ENCODE data around the gene RAB4A. TPM values are rescaled to one million over a fixed set of nuclear protein-coding genes. Genes with fewer than 3 reads are reported as not detected.

RAB4A gene
- total RNA-seq, 1 donor: 20.9 TPM

DNA sequence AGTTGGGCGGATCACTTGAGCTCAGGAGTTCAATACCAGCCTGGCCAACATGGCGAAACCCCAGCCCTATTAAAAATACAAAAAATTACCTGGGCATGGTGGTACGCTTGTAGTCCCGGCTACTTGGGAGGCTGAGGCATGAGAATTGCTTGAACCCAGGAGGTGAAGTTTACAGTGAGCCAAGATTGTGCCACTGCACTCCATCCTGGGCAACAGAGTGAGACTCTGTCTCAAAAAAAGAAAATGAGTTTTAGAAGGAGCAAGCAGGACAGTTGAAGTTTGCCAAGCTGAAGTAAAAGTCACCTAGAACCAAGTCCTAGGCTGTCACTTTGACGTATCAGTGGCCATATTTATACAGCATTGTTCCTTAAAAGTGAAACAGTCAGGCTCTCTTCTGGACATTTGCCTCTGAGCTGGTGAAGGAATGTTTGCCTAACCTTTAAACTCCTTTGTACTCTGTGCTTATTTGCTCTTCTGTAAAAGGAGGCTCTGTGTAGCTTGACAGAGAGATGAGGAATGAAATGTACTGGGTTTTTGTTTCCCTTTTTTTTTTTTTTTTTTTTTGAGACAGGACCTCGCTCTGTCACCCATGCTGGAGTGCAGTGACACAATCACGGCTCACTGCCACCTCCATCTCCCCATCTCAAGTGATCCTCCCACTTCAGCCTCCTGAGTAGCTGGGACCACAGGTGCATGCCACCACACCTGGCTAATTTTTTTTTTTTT, 2.8 kb downstream of the RAB4A start:
- H3K27me3 ChIP-seq (ENCODE audit: insufficient read depth, low read length): no peaks in the 10 kb centered on the region
- no peak overlapping the region for H3K4me3 ChIP-seq (ENCODE audit: low read length)
- H3K9me3 ChIP-seq (ENCODE audit: low read depth, low read length): no peaks in the 10 kb centered on the region
- peaks cover 54% of the 10 kb centered on the region for H3K4me1 ChIP-seq (ENCODE audit: insufficient read depth, low read length)

DNA sequence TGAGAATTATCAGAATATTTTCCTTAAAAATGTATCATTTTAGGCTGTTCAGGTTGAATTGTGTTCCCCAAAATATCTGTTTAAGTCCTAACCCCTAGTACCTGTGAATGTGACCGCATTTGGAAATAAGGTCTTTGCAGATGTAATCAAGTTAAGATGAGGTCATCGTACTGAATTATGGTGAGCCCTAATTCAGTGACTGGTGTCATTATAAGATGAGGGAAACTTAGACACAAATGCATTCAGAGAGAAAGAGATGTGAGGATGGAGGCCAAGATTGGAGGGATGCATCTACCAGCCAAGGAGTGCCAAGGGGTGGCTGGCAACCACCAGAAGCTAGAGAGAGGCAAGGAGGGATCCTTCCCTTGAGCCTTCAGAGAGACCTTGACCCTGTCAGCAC, 4.1 kb downstream of the RAB4A start:
- H3K4me1 ChIP-seq (ENCODE audit: insufficient read depth, low read length): peaks cover 55% of the 10 kb centered on the region
- H3K9me3 ChIP-seq (ENCODE audit: low read depth, low read length): no peaks in the 10 kb centered on the region

GRCh38 chr1:229278120-229278741, 7.3 kb downstream of the RAB4A start:
- Histone ChIP-seq H3K4me3 (ENCODE audit: low read length) (no peak overlapping the region), H3K9me3 (ENCODE audit: low read depth, low read length) (no peaks in the 10 kb centered on the region), H3K4me1 (ENCODE audit: insufficient read depth, low read length) (peaks cover 37% of the 10 kb centered on the region), H3K27me3 (ENCODE audit: insufficient read depth, low read length) (no peaks in the 10 kb centered on the region)

More for the DNA sequence above, 4.1 kb downstream of the RAB4A start:
- Histone ChIP-seq H3K4me3 (ENCODE audit: low read length) (no peak overlapping the region), H3K27me3 (ENCODE audit: insufficient read depth, low read length) (no peaks in the 10 kb centered on the region)

- no peaks in the 10 kb centered on the region for H3K27me3 ChIP-seq (ENCODE audit: insufficient read depth, low read length)
- H3K4me3 ChIP-seq (ENCODE audit: low read length): no peak overlapping the region
- no peaks in the 10 kb centered on the region for H3K9me3 ChIP-seq (ENCODE audit: low read depth, low read length)
- H3K4me1 ChIP-seq (ENCODE audit: insufficient read depth, low read length): peaks cover 27% of the 10 kb centered on the region
These were observed 8.3 kb downstream of the RAB4A start for GRCh38 chr1:229279242-229279641.

- peaks cover 21% of the 10 kb centered on the region for H3K4me1 ChIP-seq (ENCODE audit: insufficient read depth, low read length)
- H3K9me3 ChIP-seq (ENCODE audit: low read depth, low read length): no peaks in the 10 kb centered on the region
- no peak overlapping the region for H3K4me3 ChIP-seq (ENCODE audit: low read length)
- no peaks in the 10 kb centered on the region for H3K27me3 ChIP-seq (ENCODE audit: insufficient read depth, low read length)
These were observed 9.3 kb downstream of the RAB4A start for GRCh38 chr1:229280037-229280828.

GRCh38 chr1:229280921-229281320, 10.0 kb downstream of the RAB4A start:
- no peak overlapping the region for H3K4me3 ChIP-seq (ENCODE audit: low read length)
- H3K27me3 ChIP-seq (ENCODE audit: insufficient read depth, low read length): no peaks in the 10 kb centered on the region
- H3K9me3 ChIP-seq (ENCODE audit: low read depth, low read length): no peaks in the 10 kb centered on the region
- peaks cover 18% of the 10 kb centered on the region for H3K4me1 ChIP-seq (ENCODE audit: insufficient read depth, low read length)

DNA sequence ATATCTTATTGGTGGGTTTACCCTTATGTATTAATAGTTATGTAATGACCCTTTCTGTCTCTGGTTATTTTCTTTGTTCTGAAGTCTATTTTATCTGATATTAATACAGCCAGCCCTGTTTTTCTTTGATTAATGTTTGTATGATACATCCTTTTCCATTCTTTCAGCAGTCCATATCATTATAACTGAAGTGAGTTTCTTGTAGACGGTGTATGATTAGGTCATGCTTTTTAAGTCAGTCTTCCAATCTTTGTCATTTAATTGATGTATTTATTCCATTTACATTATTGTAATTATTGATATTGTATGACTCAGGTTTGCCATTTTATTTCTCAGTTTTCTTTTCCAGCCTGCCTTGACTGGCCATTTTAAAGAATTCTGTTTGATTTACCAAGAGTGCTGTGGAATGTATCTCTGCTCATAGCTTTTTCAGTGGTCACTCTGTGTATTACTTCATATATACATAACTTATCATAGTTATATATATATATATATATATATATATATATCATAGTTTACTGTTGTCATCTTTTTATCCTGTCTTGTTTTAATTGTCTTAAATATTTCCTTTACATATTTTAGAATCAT, 10.5 kb downstream of the RAB4A start:
- Histone ChIP-seq H3K9me3 (ENCODE audit: low read depth, low read length) (no peaks in the 10 kb centered on the region), H3K4me1 (ENCODE audit: insufficient read depth, low read length) (peaks cover 18% of the 10 kb centered on the region), H3K27me3 (ENCODE audit: insufficient read depth, low read length) (no peaks in the 10 kb centered on the region), H3K4me3 (ENCODE audit: low read length) (no peak overlapping the region)

DNA sequence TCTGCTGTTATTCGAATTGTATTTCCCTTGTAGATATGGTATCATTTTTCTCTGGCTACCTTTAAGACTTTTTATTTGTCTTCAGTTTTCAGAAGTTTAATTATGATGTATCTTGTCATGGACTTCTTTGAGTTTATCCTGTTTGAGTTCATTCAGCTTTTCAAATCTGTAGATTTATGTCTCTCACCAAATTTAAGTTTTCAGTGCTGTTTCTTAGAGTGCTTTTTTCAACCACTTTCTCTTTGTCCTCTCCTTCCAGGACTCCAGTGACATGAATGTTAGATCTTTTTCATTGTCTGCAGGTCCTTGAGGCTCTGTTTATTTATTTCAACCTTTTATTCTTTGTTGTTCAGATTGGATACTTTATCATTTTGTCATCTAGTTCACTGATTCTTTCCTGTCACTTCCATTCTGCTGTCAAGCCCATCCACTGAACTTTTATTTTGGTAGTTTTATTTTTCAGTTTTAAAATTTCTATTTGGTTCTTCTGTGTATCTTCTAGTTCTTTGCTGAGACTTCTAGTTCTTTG, 11.4 kb downstream of the RAB4A start:
- Histone ChIP-seq H3K4me3 (ENCODE audit: low read length) (no peak overlapping the region), H3K27me3 (ENCODE audit: insufficient read depth, low read length) (no peaks in the 10 kb centered on the region), H3K4me1 (ENCODE audit: insufficient read depth, low read length) (peaks cover 17% of the 10 kb centered on the region), H3K9me3 (ENCODE audit: low read depth, low read length) (no peaks in the 10 kb centered on the region)

DNA sequence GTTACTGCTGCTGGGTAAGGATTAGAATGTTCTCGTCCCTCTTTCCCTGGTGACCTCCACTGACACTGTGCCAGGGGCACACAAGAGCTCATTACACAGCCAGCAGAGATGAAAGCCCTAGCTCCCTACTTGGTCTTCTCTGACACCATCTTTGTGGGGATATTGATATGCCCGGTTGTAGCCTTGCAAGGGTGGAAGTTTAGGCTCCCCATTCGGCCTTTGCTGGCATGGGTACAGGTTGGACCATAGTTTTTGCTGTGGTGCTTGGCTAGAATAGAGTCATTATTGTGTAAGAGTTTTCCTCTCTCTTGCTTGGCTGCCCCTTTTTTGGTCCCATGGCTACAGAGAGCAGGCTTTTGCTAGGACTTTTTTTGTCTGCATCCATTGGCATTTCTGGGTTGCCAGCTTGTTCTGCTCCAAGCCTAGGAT, 12.3 kb downstream of the RAB4A start:
- Histone ChIP-seq H3K4me3 (ENCODE audit: low read length) (no peak overlapping the region), H3K4me1 (ENCODE audit: insufficient read depth, low read length) (peaks cover 12% of the 10 kb centered on the region), H3K9me3 (ENCODE audit: low read depth, low read length) (no peaks in the 10 kb centered on the region), H3K27me3 (ENCODE audit: insufficient read depth, low read length) (no peaks in the 10 kb centered on the region)

DNA sequence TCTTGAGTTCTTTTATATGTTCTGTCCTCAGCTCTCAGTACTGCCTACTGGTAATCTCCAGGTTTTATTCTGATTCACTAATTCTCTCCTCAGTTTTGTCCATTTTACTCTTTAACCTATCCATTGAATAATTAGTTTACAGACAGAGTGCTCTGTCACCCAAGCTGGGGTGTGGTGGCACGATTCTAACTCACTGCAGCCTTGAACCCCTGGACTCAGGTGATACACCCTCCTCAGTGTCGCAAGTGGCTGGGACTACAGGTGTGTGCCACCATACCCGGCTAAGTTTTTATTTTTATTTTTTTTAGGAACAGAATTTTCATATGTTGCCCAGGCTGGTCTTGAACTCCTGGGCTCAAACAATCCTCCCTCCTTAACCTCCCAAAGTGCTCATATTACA, 14.0 kb downstream of the RAB4A start:
- Histone ChIP-seq H3K4me1 (ENCODE audit: insufficient read depth, low read length) (peaks cover 7% of the 10 kb centered on the region), H3K4me3 (ENCODE audit: low read length) (no peak overlapping the region), H3K9me3 (ENCODE audit: low read depth, low read length) (no peaks in the 10 kb centered on the region)

GRCh38 chr1:229285440-229285839, 14.5 kb downstream of the RAB4A start:
- Histone ChIP-seq H3K4me3 (ENCODE audit: low read length) (no peak overlapping the region), H3K4me1 (ENCODE audit: insufficient read depth, low read length) (peaks cover 2% of the 10 kb centered on the region), H3K9me3 (ENCODE audit: low read depth, low read length) (no peaks in the 10 kb centered on the region), H3K27me3 (ENCODE audit: insufficient read depth, low read length) (no peaks in the 10 kb centered on the region)

More for the DNA sequence above, 14.0 kb downstream of the RAB4A start:
- no peaks in the 10 kb centered on the region for H3K27me3 ChIP-seq (ENCODE audit: insufficient read depth, low read length)

DNA sequence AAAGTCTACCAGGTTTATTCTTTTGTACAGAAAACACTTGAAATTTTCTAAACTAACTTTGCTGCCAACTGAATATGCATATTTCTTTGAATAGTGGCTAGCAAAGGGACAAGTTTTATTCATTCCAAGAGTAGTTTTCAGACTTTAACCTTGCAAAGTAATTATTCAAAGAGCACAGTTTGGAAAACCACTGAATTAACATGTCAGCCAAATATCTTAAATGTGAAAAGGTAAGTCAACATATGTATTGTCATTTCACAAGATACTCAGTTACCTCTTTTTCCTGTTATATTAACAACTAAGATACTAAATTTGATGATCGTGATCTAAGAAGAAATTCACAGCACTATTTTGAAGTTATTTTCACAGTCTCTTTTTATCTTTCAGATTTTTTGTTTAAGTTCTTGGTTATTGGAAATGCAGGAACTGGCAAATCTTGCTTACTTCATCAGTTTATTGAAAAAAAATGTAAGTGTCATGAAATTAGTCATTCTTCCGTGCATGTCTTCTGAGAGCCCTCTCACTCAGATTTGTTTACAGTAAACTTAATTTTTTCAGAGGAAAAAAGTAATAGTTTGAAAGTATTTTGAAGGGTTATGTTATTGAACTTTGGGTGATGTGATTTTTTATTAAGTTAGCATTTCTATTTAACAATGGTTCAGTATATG, 15.3 kb downstream of the RAB4A start:
- Histone ChIP-seq H3K27me3 (ENCODE audit: insufficient read depth, low read length) (no peaks in the 10 kb centered on the region), H3K4me3 (ENCODE audit: low read length) (no peak overlapping the region), H3K9me3 (ENCODE audit: low read depth, low read length) (no peaks in the 10 kb centered on the region), H3K4me1 (ENCODE audit: insufficient read depth, low read length) (no peaks in the 10 kb centered on the region)

DNA sequence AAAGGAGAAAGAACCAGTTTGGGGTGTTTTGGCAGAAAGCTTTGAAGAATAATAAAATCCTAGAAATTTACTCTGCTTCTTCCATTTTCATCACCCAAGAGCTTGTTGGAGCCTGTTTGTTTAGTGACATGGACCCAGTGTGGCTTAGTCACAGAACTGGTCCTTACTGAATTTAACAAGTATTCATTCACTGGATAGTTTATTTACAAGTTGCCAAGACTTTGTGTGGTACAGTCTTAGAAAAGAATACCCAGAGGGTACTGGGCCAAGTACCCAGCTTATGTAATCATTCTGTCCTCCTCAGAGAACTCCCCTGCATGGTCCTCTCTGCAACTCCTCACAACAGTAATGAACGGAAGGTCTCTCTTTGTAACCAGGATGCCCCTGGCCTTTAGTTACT, 16.4 kb downstream of the RAB4A start:
- H3K9me3 ChIP-seq (ENCODE audit: low read depth, low read length): no peaks in the 10 kb centered on the region
- H3K4me3 ChIP-seq (ENCODE audit: low read length): no peak overlapping the region
- no peaks in the 10 kb centered on the region for H3K4me1 ChIP-seq (ENCODE audit: insufficient read depth, low read length)
- no peaks in the 10 kb centered on the region for H3K27me3 ChIP-seq (ENCODE audit: insufficient read depth, low read length)

- Histone ChIP-seq H3K27me3 (ENCODE audit: insufficient read depth, low read length) (no peaks in the 10 kb centered on the region), H3K4me1 (ENCODE audit: insufficient read depth, low read length) (no peaks in the 10 kb centered on the region), H3K4me3 (ENCODE audit: low read length) (no peak overlapping the region), H3K9me3 (ENCODE audit: low read depth, low read length) (no peaks in the 10 kb centered on the region)
These were observed 17.6 kb downstream of the RAB4A start for GRCh38 chr1:229288516-229288915.

Measured in mononuclear cell (primary cell).